ENCODE measurements around the gene EXO1. TPM values are rescaled to one million over a fixed set of nuclear protein-coding genes. Genes with fewer than 3 reads are reported as not detected.

EXO1 gene
- total and polyA plus RNA-seq, 11 donors: 0.07 to 4.1 (median 0.55) TPM; not detected in 5

DNA sequence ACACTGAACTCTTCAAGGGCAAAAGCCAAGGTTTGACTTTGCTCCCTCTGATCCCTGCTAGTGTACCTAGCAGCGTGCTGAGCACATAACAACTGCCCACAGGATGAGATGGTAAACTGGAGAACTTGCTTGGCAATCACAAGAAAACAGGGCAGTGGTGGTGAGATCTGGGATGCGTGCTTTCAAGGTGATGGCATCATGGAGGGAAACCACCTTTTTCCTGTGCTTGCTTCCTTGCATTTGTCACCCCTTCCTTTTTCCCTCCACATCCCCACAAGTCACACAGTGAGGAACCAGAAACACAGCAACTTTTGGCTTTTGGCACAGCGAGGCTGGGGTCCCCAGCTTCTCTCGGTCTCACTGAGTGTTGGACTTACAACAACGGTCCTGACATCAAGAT is 78.1 kb downstream of the EXO1 start:
- Histone ChIP-seq H3K4me1 (no peaks in the 10 kb centered on the region), H3K4me3 (no peak overlapping the region), H3K36me3 (no peaks in the 10 kb centered on the region), H3K9me3 (no peaks in the 10 kb centered on the region), H3K27ac (no peak overlapping the region), H3K27me3 (no peaks in the 10 kb centered on the region)
- no peak for DNase-seq
- WGBS, 4 donors: 72 to 83% (median 75%) methylated on average over 5 of the region's 5 CpGs
- ATAC-seq: no peak
- intact Hi-C loops (cut with DNase I): no loop called here
- no peak for TF ChIP-seq POLR2A (IDR thresholded peaks at IDR 0.05)
- TF ChIP-seq, protein P1, sequence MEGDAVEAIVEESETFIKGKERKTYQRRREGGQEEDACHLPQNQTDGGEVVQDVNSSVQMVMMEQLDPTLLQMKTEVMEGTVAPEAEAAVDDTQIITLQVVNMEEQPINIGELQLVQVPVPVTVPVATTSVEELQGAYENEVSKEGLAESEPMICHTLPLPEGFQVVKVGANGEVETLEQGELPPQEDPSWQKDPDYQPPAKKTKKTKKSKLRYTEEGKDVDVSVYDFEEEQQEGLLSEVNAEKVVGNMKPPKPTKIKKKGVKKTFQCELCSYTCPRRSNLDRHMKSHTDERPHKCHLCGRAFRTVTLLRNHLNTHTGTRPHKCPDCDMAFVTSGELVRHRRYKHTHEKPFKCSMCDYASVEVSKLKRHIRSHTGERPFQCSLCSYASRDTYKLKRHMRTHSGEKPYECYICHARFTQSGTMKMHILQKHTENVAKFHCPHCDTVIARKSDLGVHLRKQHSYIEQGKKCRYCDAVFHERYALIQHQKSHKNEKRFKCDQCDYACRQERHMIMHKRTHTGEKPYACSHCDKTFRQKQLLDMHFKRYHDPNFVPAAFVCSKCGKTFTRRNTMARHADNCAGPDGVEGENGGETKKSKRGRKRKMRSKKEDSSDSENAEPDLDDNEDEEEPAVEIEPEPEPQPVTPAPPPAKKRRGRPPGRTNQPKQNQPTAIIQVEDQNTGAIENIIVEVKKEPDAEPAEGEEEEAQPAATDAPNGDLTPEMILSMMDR (IDR thresholded peaks at IDR 0.05): no peak

DNA sequence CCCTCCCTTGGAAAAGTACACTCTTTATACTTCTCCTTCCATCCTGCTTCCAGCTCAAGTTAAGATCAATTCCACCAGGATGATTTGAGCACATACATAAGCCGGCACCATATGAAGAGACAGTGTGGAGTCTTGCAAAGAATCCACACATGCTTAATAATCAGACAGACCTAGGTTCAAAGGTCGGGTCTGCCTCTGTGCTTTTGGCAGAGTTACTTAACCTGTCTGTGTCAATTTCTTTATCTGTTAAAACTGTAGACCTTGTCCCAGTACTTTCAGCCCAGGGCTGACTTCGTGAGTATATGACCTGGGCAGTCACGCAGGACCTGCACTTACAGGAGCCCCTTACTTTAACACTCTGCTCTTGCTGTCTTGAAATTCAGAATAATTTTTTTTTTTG is 79.3 kb downstream of the EXO1 start:
- WGBS, 4 donors: 66 to 85% (median 78%) methylated on average over 4 of the region's 4 CpGs
- H3K4me3 ChIP-seq: no peak overlapping the region

DNA sequence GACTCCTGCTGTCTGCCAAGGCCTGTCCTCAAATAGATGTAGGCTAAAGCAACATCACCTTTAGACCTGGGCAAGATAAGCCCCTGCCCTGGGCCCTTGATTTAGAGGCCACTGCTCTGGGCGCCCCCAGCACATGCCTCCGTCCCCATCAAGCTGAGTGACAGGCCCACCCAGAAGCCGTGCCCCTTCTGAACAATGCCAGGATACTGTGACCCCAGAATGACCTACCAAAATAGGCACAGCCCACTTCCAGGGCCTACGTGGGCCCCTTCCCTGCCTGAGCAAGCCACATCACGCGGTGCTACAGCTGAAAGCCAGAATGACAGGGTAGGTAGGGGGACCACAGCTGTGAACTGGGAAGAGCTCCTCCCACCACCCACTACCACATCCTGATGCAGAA is 84.8 kb downstream of the EXO1 start:
- H3K4me3 ChIP-seq: no peak overlapping the region
- 24 to 75% (median 45%) methylated on average over 4 to 6 of the region's 6 CpGs for WGBS, 4 donors
- ATAC-seq (no peak), DNase-seq (no peak)
- TF ChIP-seq POLR2A (IDR thresholded peaks at IDR 0.05): no peak
- H3K27me3 ChIP-seq: no peaks in the 10 kb centered on the region
- no peaks in the 10 kb centered on the region for H3K9me3 ChIP-seq
- no peaks in the 10 kb centered on the region for H3K36me3 ChIP-seq
- H3K4me1 ChIP-seq: no peaks in the 10 kb centered on the region
- intact Hi-C loops (cut with DNase I): no loop called here
- no peak overlapping the region for H3K27ac ChIP-seq

More for the DNA sequence above, 79.3 kb downstream of the EXO1 start:
- no peaks in the 10 kb centered on the region for H3K36me3 ChIP-seq
- no peak overlapping the region for H3K27ac ChIP-seq
- no peaks in the 10 kb centered on the region for H3K9me3 ChIP-seq
- H3K27me3 ChIP-seq: no peaks in the 10 kb centered on the region
- no peaks in the 10 kb centered on the region for H3K4me1 ChIP-seq
- no peak for DNase-seq
- intact Hi-C loops (cut with DNase I): no loop called here
- TF ChIP-seq, protein P1 (IDR thresholded peaks at IDR 0.05): no peak
- TF ChIP-seq POLR2A (IDR thresholded peaks at IDR 0.05): no peak
- no peak for ATAC-seq

DNA sequence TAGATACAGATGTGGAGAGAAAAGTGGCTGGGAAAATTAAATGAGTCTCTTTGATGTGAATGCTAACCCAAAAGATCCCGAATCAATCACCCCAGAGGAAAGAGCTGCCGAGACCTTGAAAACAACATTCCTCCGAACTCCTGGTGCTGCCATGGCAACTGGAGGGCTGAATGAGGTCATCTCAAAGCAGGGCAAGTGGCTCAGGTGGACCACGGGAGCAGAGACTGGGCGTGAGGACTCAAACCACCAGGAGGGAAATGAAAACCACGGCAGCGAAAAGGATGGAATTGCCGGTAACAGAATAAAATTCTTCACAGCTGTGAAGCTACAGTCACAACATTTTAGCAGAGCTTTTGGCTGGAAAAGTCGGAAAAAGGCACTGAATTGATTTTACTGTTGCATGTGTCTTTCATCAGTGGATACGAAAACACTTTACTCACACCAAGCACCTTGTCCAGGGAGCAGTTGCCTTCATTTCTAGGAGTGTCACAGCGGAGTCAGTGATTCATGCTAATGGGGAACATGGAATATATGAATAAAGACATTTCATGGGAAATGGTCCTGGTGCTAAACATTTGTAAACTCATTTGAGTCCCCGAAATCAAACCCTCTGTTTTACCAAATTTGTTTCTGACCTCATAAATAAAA is 86.3 kb downstream of the EXO1 start:
- WGBS, 4 donors: 56 to 62% (median 59%) methylated on average over 12 of the region's 12 CpGs
- Histone ChIP-seq H3K9me3 (peaks cover 0 to 11% (median 0%) of the 10 kb centered on the region in 12 donors), H3K27ac (no peak overlapping the region), H3K27me3 (no peaks in the 10 kb centered on the region), H3K4me3 (no peak overlapping the region), H3K4me1 (no peaks in the 10 kb centered on the region), H3K36me3 (no peaks in the 10 kb centered on the region)
- TF ChIP-seq, protein P1 (IDR thresholded peaks at IDR 0.05): no peak
- no peak for TF ChIP-seq POLR2A (IDR thresholded peaks at IDR 0.05)
- no peak for ATAC-seq
- no peak for DNase-seq
- intact Hi-C loops (cut with DNase I): no loop called here

DNA sequence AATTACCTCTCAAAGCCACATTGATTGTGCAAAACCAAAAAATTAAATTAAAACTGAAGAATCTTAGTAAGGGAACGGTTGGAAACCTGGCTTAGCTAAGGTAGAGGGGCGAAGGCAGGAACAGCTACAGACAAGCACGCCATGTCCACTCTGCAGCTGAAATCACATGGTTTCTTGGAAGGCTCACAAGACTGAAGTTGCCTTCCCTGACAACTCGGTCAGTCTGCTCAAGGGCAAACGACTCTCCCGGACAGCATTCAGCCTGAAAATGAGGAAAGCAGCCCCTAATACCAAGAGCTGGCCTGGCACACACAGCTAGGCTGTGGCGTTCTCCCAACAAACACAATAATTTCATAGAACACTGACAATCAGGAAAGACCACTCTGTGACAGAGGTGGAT is 86.9 kb downstream of the EXO1 start:
- no peak for DNase-seq
- no peaks in the 10 kb centered on the region for H3K36me3 ChIP-seq
- TF ChIP-seq POLR2A (IDR thresholded peaks at IDR 0.05): no peak
- TF ChIP-seq, protein P1 (IDR thresholded peaks at IDR 0.05): no peak
- intact Hi-C loops (cut with DNase I): no loop called here
- H3K9me3 ChIP-seq: peaks cover 0 to 14% (median 0%) of the 10 kb centered on the region in 12 donors
- 53 to 68% (median 60%) methylated on average over 7 of the region's 7 CpGs for WGBS, 4 donors
- H3K27ac ChIP-seq: no peak overlapping the region
- ATAC-seq: no peak
- no peaks in the 10 kb centered on the region for H3K27me3 ChIP-seq
- no peaks in the 10 kb centered on the region for H3K4me1 ChIP-seq
- no peak overlapping the region for H3K4me3 ChIP-seq
